GM10266 (cell line): ENCODE data around the gene YAE1.

Experiments
- DNase-seq: peaks from one replicate; pipeline ENCODE4 v3.0.0; 2012; ENCODE audit errors: extremely low spot score
- TF ChIP-seq, protein P1 (sequence below): IDR thresholded peaks from 2 replicates; pipeline ENCODE4 v1.5.1; 2012; ENCODE audit warnings: mild to moderate bottlenecking, low read depth; ENCODE audit not compliant: control insufficient read depth, insufficient read depth; ENCODE audit errors: missing control alignments

Gene YAE1

DNA sequence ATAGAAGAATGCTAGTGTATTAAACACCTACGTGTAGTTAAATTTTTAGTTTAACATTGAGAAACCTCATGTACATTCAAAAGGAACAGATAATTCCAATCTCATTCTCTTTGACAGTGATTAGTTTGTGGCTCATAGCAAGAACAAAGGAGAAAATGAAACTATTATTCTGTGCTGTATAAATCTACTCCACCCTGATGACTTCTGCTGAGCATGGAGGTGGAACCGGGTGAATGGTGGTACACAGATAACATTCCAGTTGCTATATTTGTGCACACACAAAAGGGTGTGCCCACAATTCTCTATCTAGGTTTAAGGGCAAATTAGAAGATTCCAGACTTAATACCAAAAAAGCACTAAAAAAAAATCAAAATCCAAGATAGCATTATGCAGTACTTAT is 40.1 kb downstream of the YAE1 start:
- no peak for DNase-seq
- TF ChIP-seq, protein P1, sequence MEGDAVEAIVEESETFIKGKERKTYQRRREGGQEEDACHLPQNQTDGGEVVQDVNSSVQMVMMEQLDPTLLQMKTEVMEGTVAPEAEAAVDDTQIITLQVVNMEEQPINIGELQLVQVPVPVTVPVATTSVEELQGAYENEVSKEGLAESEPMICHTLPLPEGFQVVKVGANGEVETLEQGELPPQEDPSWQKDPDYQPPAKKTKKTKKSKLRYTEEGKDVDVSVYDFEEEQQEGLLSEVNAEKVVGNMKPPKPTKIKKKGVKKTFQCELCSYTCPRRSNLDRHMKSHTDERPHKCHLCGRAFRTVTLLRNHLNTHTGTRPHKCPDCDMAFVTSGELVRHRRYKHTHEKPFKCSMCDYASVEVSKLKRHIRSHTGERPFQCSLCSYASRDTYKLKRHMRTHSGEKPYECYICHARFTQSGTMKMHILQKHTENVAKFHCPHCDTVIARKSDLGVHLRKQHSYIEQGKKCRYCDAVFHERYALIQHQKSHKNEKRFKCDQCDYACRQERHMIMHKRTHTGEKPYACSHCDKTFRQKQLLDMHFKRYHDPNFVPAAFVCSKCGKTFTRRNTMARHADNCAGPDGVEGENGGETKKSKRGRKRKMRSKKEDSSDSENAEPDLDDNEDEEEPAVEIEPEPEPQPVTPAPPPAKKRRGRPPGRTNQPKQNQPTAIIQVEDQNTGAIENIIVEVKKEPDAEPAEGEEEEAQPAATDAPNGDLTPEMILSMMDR: no peak

DNA sequence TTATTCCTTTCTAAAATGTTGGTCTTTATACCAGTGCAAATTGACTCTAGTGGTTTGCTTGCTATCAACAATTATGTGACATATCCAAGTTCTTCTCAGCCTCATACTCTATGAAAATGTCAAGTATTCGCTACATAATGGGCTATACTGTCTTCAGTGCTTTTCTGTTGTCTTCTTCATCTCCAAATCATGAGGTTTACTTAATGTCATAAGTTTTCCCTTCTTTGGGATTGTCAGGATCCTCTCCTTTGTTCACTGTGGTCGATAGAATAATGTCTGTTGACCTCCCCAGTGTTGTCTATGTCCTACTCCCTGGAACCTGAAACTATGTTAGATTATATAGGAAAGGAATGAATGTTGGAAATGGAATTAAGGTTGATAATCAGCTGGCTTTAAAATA is 40.7 kb downstream of the YAE1 start:
- TF ChIP-seq, protein P1: no peak
- no peak for DNase-seq

DNA sequence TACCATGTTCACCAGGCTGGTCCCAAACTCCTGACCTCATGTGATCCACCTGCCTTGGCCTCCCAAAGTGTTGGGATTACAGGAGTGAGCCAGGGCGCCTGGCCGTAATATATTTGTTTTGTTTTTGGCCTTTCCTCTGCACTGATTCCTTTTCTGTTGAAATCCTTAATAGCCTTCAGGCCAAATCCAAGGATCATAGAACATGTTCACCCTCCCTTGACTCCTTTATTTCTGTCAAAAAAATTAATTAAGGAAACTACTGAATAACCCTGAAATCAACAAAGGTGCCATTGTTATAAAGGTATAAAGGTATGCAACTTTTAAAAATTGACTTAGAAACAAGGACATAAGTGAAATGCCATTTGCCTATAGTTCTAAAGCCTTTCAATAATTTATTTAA is 41.7 kb downstream of the YAE1 start:
- no peak for DNase-seq
- TF ChIP-seq, protein P1: no peak

DNA sequence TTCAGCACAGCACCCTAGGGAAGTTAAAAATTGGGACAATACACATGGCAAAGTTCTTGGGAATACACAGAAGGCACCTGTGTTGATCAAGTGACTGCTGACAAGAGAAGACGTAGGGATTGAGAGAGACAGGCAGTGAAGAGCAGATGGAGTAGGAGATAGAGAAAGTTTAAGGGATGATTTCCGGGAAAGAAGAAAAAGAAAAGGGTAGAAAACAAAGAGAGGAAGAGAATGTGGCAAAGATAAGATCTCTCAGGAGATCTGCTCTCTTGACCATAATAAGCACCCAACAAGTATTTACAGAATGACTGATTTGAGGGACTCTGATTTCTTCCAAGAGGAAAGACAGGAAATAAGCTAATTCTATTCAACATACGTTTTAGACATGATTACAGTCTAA is 42.1 kb downstream of the YAE1 start:
- TF ChIP-seq, protein P1: no peak
- DNase-seq: no peak

DNA sequence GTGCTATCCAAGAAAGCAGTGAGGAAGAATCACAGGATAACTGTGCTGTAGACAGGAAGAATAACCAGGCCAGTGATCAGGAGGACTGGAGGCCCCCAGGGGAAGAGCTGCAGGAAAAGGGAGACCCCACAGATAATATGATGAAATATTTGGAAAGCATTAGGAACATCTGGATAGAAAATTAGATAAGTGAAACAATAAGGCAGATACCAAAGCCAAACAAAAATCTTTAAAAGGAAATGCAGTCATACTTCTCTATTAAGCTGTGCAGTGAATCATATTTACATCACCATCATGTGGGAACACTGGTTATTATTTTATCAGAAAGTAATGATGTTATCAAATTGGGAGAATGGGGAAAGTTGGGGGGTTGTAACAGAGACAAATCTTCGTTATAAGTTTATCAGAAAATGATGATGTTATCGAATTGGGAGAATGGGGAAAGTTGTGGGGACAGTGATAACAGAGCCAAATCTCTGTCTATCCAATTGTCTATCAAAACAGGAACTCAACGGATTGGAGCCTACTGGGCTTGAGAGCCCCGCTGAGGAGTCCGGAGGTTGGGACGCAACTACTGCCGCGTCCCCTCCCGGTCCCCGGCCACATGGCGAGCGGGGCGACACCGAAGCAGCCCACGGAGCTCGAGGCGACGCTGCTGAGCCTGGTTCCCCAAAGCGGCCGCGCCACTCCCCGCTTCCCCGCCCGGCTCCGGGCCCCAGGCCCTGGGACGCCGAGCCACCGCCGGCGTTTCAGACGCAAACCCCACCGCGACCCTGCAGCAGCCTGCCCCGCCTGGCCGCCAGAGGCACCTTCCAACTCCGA is 43.1 kb downstream of the YAE1 start:
- peak; percentile 44 for DNase-seq
- TF ChIP-seq, protein P1: no peak

DNA sequence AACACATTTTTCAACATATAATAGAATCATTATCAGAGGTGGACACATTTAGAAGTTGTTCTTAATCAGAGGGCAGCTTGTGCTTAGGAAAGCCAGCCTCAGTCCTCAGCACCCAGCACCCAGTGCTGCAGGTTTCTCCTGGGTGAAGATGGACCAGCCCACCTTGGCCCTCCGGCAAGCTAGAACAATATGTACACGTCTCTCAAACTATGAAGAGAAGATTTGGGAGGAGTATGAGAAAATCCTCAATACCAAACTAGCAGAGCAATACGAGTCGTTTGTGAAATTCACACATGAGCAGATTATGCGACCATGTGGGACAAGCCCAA is 43.7 kb downstream of the YAE1 start:
- TF ChIP-seq, protein P1: no peak
- no peak for DNase-seq

DNA sequence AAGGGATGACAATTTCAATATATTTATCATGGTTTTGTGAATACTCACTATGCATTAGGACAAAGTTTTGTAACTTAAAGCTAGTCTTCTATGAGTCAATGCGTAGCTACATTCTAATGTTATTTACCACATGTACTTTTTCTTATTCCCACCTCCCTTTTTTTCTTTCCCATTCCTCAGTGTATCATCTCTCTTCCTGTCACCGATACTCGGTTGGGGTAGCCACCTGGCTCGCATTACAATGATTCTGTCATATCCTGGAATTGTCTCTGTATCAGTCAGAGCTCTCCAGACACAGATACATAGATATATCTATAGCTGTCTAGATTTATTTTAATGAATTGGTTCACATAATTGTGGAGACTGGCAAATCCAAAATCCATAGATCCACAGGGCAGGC is 47.4 kb downstream of the YAE1 start:
- DNase-seq: no peak
- TF ChIP-seq, protein P1: no peak
